Astrocyte (in vitro differentiated cells and primary cell): ENCODE measurements around the gene PTPA. TPM values are rescaled to one million over a fixed set of nuclear protein-coding genes. Genes with fewer than 3 reads are reported as not detected.

Source experiments
- DNase-seq: peaks from one replicate; pipeline ENCODE4 v3.0.0-alpha.2; 2010; ENCODE audit warnings: low read depth
- FAIRE-seq: peaks from 2 replicates; lab custom pipeline; 2011; peaks lifted over from hg19 to GRCh38; lab: Jason Lieb, UNC
- H2AFZ ChIP-seq: 2 replicates; pipeline ENCODE4 v1.6.0; 2012; ENCODE audit warnings: low read depth, low read length, inconsistent platforms
- H3K27ac ChIP-seq: 2 replicates; pipeline ENCODE4 v1.5.1; 2011; ENCODE audit warnings: low read depth, low read length, inconsistent platforms
- H3K27me3 ChIP-seq: 2 replicates; pipeline ENCODE4 v1.6.0; 2011; ENCODE audit warnings: low read length, inconsistent platforms; ENCODE audit not compliant: insufficient read depth
- H3K36me3 ChIP-seq: 2 replicates; pipeline ENCODE4 v1.5.1; 2011; ENCODE audit warnings: low read length, inconsistent platforms; ENCODE audit not compliant: insufficient read depth
- H3K4me1 ChIP-seq: 2 replicates; pipeline ENCODE4 v1.5.1; 2011; ENCODE audit warnings: low read length, inconsistent platforms; ENCODE audit not compliant: insufficient read depth
- H3K4me2 ChIP-seq: 2 replicates; pipeline ENCODE4 v1.6.0; 2012; ENCODE audit warnings: low read length, inconsistent platforms
- H3K4me3 ChIP-seq: 2 replicates; pipeline ENCODE4 v1.5.1; 2011; ENCODE audit warnings: low read depth, mild to moderate bottlenecking, low read length, inconsistent platforms; ENCODE audit not compliant: insufficient read depth
- H3K79me2 ChIP-seq: 2 replicates; pipeline ENCODE4 v1.6.0; 2012; ENCODE audit warnings: mild to moderate bottlenecking, low read length, inconsistent platforms; ENCODE audit not compliant: insufficient read depth
- H3K9ac ChIP-seq: 2 replicates; pipeline ENCODE4 v1.6.0; 2012; ENCODE audit warnings: mild to moderate bottlenecking, low read length, inconsistent platforms
- H3K9me3 ChIP-seq: 2 replicates; pipeline ENCODE4 v1.5.1; 2012; ENCODE audit warnings: low read depth, mild to moderate bottlenecking, low read length, inconsistent platforms; ENCODE audit not compliant: insufficient read depth
- H4K20me1 ChIP-seq: 2 replicates; pipeline ENCODE4 v1.6.0; 2012; ENCODE audit warnings: low read length, inconsistent platforms; ENCODE audit not compliant: insufficient read depth
- H3K27ac Mint-ChIP-seq: one replicate; pipeline ENCODE4 v1.8.0; 2021; ENCODE audit warnings: mild to moderate bottlenecking, mixed read lengths; ENCODE audit not compliant: unreplicated experiment
- H3K27me3 Mint-ChIP-seq: one replicate; pipeline ENCODE4 v1.8.0; 2021; ENCODE audit warnings: low read depth, mixed read lengths; ENCODE audit not compliant: unreplicated experiment
- H3K36me3 Mint-ChIP-seq: one replicate; pipeline ENCODE4 v1.8.0; 2021; ENCODE audit warnings: low read depth, mixed read lengths; ENCODE audit not compliant: unreplicated experiment
- H3K4me1 Mint-ChIP-seq: one replicate; pipeline ENCODE4 v1.8.0; 2021; ENCODE audit warnings: low read depth, mixed read lengths; ENCODE audit not compliant: unreplicated experiment
- H3K4me3 Mint-ChIP-seq: one replicate; pipeline ENCODE4 v1.8.0; 2021; ENCODE audit warnings: mild to moderate bottlenecking, moderate library complexity, mixed read lengths; ENCODE audit not compliant: unreplicated experiment
- H3K9me3 Mint-ChIP-seq: one replicate; pipeline ENCODE4 v1.8.0; 2021; ENCODE audit warnings: mild to moderate bottlenecking, mixed read lengths; ENCODE audit not compliant: unreplicated experiment
- EZH2 ChIP-seq: IDR thresholded peaks from 2 replicates; pipeline ENCODE4 v1.6.1; 2012; ENCODE audit warnings: mild to moderate bottlenecking, low read length, inconsistent platforms; ENCODE audit not compliant: insufficient read depth
- total RNA-seq: library from RNA; stranded (reverse); gene quantifications from 2 replicates; pipeline ENCODE4 v1.2.1, GENCODE V29; 2021
- TF ChIP-seq, protein P1 (sequence below): IDR thresholded peaks from 2 replicates; pipeline ENCODE4 v1.5.1; 2011; ENCODE audit warnings: low read depth, mild to moderate bottlenecking, inconsistent platforms, low read length, moderate library complexity; ENCODE audit not compliant: insufficient read depth

Gene PTPA
- total RNA-seq, 1 donor from 2014 or later = 122 TPM

GRCh38 chr9:129191234-129191633 is 80.0 kb downstream of the PTPA start:
- peaks cover 26% of the 10 kb centered on the region for H3K27me3 Mint-ChIP-seq
- no peak for FAIRE-seq

DNA sequence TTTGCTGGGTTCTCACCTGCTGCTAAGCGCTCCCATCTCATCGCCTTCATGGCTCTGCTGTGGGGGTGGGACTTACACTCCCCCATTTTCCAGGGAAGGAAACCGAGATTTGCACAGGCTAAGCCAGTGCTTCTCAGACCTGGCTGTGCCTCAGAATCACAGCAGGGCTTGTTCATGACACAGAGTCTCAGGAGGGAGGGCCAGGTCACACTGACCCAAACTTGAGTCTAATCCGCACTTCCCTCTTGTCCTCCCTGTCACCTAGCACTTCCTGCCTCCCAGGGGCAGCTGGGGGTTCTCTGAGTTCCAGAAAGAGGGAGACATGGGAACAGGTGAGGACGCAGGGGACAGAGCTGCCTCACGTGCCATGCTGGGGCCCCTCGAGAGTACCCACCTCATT is 82.4 kb downstream of the PTPA start:
- Histone ChIP-seq H3K36me3 (no peaks in the 10 kb centered on the region), H4K20me1 (no peaks in the 10 kb centered on the region), H3K4me1 (peaks cover 11% of the 10 kb centered on the region)

More at GRCh38 chr9:129191234-129191633, 80.0 kb downstream of the PTPA start:
- Histone ChIP-seq H3K9ac (no peak overlapping the region), H4K20me1 (no peaks in the 10 kb centered on the region), H3K4me2 (no peak overlapping the region), H3K27me3 (peaks cover 4% of the 10 kb centered on the region), H3K27ac (no peak overlapping the region), H3K4me3 (no peak overlapping the region), H3K79me2 (no peaks in the 10 kb centered on the region), H3K36me3 (no peaks in the 10 kb centered on the region), H2AFZ (no peak overlapping the region), H3K9me3 (no peaks in the 10 kb centered on the region), H3K4me1 (no peaks in the 10 kb centered on the region)
- Mint-ChIP-seq H3K9me3 (peaks cover 12% of the 10 kb centered on the region), H3K4me3 (no peak overlapping the region), H3K27ac (no peak overlapping the region), H3K4me1 (no peaks in the 10 kb centered on the region), H3K36me3 (peaks cover 3% of the 10 kb centered on the region)
- no peak for TF ChIP-seq EZH2
- TF ChIP-seq, protein P1, sequence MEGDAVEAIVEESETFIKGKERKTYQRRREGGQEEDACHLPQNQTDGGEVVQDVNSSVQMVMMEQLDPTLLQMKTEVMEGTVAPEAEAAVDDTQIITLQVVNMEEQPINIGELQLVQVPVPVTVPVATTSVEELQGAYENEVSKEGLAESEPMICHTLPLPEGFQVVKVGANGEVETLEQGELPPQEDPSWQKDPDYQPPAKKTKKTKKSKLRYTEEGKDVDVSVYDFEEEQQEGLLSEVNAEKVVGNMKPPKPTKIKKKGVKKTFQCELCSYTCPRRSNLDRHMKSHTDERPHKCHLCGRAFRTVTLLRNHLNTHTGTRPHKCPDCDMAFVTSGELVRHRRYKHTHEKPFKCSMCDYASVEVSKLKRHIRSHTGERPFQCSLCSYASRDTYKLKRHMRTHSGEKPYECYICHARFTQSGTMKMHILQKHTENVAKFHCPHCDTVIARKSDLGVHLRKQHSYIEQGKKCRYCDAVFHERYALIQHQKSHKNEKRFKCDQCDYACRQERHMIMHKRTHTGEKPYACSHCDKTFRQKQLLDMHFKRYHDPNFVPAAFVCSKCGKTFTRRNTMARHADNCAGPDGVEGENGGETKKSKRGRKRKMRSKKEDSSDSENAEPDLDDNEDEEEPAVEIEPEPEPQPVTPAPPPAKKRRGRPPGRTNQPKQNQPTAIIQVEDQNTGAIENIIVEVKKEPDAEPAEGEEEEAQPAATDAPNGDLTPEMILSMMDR = no peak
- no peak for DNase-seq

GRCh38 chr9:129194221-129194620 is 83.0 kb downstream of the PTPA start:
- H3K4me1 ChIP-seq = peaks cover 13% of the 10 kb centered on the region
- no peaks in the 10 kb centered on the region for H3K36me3 ChIP-seq
- peaks cover 18% of the 10 kb centered on the region for H3K27me3 Mint-ChIP-seq
- H3K4me2 ChIP-seq = no peak overlapping the region
- H2AFZ ChIP-seq = no peak overlapping the region
- H3K27me3 ChIP-seq = peaks cover 4% of the 10 kb centered on the region
- no peak overlapping the region for H3K27ac ChIP-seq
- H3K9me3 ChIP-seq = no peaks in the 10 kb centered on the region
- peaks cover 11% of the 10 kb centered on the region for H3K9me3 Mint-ChIP-seq
- H3K4me3 Mint-ChIP-seq = no peak overlapping the region
- no peaks in the 10 kb centered on the region for H3K79me2 ChIP-seq
- no peak for TF ChIP-seq EZH2
- TF ChIP-seq, protein P1 = no peak
- no peak for DNase-seq
- no peaks in the 10 kb centered on the region for H4K20me1 ChIP-seq
- peaks cover 7% of the 10 kb centered on the region for H3K4me1 Mint-ChIP-seq
- H3K9ac ChIP-seq = no peak overlapping the region
- no peak overlapping the region for H3K4me3 ChIP-seq
- no peak overlapping the region for H3K27ac Mint-ChIP-seq
- FAIRE-seq = no peak
- H3K36me3 Mint-ChIP-seq = peaks cover 3% of the 10 kb centered on the region

More for the DNA sequence above, 82.4 kb downstream of the PTPA start:
- Histone ChIP-seq H3K4me2 (no peak overlapping the region), H3K9ac (no peak overlapping the region), H2AFZ (no peak overlapping the region), H3K79me2 (no peaks in the 10 kb centered on the region), H3K27ac (no peak overlapping the region), H3K27me3 (peaks cover 4% of the 10 kb centered on the region), H3K4me3 (no peak overlapping the region), H3K9me3 (no peaks in the 10 kb centered on the region)
- H3K4me1 Mint-ChIP-seq = peaks cover 6% of the 10 kb centered on the region
- peaks cover 3% of the 10 kb centered on the region for H3K36me3 Mint-ChIP-seq
- H3K27ac Mint-ChIP-seq = no peak overlapping the region
- DNase-seq (no peak), FAIRE-seq (no peak)
- no peak overlapping the region for H3K4me3 Mint-ChIP-seq
- H3K9me3 Mint-ChIP-seq = peaks cover 12% of the 10 kb centered on the region
- TF ChIP-seq, protein P1 = no peak
- no peak for TF ChIP-seq EZH2
- peaks cover 24% of the 10 kb centered on the region for H3K27me3 Mint-ChIP-seq
